ENCODE data around the gene LDOC1.
A peak's percentile ranks its signal among the peaks of the same experiment; 100 is the strongest.
"Not testable (repeated sequence)": the region's sequence is repeated elsewhere in the genome, so short reads cannot be mapped to it uniquely, and the experiment has no call there.

Gene LDOC1

DNA sequence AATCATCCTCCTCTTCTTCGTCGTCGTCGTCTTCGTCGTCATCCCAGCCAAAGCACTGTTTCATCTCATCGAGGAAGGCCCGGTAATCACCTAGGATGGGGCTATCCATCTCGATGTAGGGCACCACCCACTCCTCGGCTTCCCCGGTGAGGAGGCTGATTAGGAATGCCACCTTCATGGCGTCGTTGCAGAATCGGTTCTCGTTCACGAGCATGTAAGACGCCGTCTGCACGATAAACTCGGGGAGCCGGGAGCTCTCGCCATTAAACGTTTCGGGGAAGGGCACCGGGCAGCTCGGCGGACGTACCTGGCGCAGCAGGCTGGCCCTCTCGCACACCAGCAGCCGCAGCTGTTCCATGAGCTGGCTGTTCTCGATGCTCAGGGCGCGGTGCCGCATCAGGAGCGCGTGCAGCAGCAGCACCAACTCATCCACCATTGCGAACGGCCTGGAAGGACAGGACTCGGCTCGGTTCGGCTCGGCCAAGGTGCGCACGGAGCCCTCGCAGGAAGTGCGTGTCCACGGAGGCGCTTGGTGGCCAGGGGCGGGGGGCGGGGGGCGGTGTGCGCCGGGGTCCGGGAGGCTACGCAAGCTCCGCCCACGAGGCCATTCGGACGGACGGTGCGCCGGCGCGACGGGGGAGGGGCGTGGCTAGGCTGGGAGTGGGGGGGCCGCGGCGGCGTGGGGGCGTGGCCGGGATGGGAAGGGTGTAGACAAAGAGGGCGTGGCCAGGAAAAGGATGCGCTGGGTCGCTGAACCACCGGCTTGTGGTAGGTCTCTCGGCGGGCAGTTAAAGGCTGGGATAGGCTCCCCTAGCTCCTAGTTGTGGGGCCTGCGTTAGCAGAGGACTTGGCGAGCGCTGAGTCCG is at the start of gene LDOC1:
Gene LDOC1 (minus strand): TSS at position 544 of the 866 bp plus-strand sequence. CDS start 108 bp downstream, at position 436.
- FAIRE-seq, result no peak

- no peak for FAIRE-seq
These were observed 44.7 kb upstream of the LDOC1 start for GRCh38 chrX:141221611-141222010.

GRCh38 chrX:141220342-141221008 is 43.5 kb upstream of the LDOC1 start:
- peak; percentile 10 for FAIRE-seq

DNA sequence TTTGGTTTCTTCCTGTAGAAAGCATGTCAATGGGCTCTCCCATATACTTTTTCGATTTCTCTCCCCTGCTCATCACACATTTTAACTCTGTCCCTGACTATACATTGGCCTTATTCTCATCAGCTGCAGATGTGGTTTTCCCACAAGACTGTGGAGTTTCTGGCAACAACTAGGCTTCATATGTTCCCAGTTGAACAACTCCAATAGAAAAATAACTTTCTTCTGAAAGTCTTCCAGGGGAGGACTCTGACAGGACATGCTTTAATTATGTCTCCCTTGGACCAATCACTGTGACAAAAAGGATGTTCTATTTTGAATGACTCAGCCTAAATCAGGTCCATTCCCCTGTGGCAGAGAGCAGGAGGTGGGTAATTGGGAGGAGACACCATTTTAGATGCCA is 37.3 kb upstream of the LDOC1 start:
- FAIRE-seq, result no peak

DNA sequence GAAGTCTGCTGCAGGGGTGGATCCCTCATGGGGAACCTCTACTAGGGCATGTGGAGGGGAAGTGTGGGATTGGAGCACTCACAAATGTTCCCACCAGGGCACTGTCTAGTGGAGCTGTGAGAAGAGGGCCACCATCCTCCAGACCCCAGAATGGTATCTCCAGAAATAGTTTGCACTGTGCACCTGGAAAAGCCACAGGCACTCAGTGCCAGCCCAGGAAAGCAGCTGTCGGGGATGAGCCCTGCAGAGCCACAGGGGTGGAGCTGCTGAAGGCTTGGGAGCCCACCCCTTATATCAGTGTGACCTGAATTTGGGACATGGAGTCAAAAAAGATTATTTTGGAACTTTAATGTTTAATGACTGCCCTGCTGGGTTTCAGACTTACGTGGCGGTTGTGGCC is 25.0 kb upstream of the LDOC1 start:
- FAIRE-seq, result no peak

DNA sequence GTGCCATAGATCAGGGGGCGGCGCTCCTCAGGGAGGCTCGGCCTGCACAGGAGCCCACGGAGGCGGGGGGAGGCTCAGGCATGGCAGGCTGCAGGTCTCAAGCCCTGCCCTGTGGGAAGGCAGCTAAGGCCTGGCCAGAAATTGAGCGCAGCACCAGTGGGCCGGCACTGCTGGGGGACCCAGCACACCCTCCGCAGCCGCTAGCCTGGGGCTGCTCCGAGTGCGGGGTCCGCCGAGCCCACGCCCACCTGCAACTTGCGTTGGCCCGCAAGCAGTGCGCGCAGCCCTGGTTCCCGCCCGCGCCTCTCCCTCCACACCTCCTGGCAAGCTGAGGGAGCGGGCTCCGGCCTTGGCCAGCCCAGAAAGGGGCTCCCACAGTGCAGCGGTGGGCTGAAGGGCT is 11.6 kb upstream of the LDOC1 start:
- FAIRE-seq, result not testable (repeated sequence)

DNA sequence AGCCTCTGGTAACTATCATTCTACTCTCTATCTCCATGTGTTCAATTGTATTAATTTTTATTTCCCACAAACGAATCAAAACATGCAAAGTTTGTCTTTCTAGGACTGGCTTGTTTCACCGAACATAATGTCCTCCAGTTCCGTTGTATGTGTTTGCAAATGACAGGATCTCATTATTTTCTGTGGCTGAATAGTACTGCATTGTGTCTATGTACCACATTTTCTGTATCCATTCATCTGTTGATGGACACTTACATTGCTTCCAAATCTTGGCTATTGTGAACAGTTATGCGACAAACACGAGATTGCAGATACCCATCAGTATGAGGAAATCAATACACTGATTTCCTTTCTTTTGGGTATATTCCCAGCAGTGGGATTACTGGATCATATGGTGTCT is 8.4 kb upstream of the LDOC1 start:
- FAIRE-seq, result no peak

GRCh38 chrX:141183000-141183399 is 6.1 kb upstream of the LDOC1 start:
- FAIRE-seq, result no peak

DNA sequence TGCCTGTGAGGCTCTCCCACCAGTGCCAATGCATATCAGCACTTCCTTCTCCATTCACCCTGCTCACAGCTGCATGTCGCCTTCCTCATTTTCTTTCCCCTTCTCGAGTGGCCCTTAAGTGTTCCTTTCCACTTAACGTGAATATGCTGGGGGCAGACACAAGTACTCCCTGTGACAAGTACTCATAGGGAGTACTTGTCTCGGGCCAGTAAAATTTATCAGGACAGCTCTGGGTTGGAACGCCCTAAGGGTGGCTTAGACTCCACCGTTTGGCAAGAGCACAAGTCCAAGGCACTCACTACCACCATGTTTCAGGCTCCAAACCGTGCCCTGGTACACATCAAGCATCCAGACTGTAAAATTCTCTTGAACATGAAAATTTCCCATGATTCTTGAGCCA is 3.9 kb upstream of the LDOC1 start:
- no peak for FAIRE-seq

GRCh38 chrX:141175786-141176185 is 1.1 kb downstream of the LDOC1 start:
- FAIRE-seq, result no peak

DNA sequence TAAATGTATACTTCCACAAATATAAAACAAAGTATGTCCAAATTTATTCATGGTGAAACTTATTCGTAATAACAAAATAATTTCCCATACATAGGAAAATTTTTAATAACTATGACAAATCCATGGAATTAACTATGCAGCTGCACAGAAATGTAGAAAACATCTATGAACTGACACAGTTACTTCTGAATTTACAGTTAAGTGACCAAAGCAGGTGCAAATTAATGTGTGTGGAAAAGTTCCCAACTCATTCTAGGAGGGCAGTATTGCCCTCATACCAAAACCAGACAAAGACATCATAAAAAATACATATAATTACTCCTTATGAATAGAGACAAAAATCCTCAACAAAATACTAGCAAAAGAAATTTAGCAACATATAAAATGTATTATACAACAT is 12.5 kb downstream of the LDOC1 start:
- peak; percentile 55 for FAIRE-seq

DNA sequence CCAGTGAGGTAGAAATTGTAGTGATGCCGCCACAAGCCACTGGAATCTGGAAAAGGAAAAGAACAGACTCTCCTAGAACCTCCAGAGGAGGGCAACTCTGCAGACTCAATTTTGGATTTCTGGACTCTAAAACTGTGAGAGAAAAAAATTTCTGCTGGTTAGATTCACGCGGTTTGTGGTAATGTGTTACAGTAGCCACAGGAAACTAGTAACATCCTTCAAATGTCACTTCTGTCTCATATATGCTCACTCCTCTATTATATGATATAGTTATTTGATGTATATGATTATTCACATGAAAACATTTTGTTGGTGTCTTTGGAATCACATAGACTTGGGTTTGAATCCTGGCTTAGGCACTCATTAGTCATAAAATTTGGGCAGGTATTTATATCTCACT is 18.8 kb downstream of the LDOC1 start:
- FAIRE-seq, result no peak

DNA sequence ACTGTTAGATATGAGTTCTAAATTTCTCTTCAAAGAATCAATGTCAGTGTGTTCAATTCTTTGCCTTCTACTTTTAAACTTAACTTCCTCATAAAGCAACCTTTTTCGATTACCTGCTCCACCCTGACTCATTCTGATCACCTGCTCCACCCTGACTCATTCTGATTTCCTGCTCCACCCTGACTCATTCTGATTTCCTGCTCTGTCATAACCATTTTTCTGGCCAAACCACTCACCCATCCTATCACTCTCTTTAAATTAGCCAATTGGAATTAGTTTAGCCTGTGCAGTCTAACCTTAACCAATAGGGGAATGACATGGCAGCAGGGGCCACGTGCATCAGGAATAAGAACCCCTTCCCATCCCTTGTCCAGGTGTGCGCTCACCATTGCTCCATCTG is 21.7 kb downstream of the LDOC1 start:
- not testable (repeated sequence) for FAIRE-seq

GRCh38 chrX:141142946-141143345 is 34.0 kb downstream of the LDOC1 start:
- no peak for FAIRE-seq

DNA sequence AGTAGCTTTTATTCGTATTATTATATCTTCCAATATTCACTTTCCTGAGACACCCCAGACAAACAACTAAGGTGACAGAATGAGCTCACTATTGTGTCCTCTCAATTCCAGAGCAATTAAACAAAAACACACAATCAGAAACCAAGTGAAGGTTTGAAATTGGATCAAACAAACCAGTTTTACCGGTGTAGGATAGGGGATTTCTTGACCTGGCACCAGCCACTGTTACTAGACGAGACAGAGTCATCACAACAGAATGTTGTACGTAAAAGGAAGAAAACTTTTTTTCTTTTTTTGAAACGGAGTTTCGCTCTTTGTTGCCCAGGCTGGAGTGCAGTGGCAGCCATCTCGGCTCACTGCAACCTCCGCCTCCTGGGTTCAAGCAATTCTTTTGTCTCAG is 43.7 kb downstream of the LDOC1 start:
- no peak for FAIRE-seq

DNA sequence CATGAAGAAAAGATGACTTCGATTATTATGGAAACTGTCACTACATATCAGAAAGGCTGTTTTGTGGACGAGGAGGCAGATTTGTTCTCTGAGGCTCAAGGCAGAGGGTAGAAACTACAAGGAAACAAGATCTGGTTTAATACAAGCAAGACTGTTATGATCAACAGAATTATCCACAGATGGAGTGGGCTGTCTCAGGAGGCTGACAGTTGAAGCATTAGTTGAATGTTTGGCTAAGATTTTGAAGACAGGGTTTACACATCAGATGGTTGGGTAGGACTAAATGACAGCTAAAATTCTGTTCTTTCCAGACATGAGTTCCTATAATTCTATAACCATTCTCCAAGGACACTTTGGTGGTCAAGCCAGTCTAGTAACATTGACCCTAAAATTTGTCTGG is 49.8 kb downstream of the LDOC1 start:
- FAIRE-seq, result no peak
